ENCODE measurements around the gene PLA2G4B.

DNA sequence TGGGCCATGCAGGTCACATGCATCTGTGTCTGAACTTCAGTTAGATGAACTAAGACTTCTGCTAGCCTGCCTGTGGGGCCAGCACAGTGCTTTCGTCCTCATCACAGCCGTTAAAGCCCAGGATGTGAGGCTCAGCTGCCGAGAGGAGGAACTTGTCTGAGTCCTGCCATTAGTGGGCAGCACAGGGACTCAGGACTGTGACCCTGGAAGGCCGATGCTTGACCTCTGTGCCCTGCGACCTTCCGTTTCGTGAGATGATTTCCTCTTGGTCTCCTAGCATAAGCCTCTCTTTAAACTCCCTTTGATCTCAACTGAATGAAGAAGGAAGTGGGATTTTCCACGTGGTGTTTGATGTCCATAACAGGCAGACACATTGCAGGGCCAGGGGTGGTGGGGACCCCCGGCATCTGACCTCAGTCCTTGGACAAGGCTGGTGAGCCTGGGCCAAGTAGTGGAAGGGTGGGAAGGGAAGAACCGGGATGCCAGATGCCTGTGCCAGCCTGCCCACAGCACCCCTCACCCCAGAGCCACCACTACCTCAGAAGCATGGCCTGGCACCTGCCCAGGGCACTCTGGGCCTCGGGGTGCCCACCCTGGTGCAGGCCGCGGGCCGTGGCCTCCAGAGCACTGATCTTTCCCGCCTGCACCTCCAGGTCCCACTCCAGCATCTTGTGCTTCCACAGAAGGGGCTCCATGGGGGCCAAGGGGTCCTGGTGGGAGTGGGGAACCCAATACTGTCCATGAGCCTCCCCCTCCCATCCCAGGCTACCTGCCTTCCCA lies 21.6 kb downstream of the PLA2G4B start:
- TF ChIP-seq, protein P1, sequence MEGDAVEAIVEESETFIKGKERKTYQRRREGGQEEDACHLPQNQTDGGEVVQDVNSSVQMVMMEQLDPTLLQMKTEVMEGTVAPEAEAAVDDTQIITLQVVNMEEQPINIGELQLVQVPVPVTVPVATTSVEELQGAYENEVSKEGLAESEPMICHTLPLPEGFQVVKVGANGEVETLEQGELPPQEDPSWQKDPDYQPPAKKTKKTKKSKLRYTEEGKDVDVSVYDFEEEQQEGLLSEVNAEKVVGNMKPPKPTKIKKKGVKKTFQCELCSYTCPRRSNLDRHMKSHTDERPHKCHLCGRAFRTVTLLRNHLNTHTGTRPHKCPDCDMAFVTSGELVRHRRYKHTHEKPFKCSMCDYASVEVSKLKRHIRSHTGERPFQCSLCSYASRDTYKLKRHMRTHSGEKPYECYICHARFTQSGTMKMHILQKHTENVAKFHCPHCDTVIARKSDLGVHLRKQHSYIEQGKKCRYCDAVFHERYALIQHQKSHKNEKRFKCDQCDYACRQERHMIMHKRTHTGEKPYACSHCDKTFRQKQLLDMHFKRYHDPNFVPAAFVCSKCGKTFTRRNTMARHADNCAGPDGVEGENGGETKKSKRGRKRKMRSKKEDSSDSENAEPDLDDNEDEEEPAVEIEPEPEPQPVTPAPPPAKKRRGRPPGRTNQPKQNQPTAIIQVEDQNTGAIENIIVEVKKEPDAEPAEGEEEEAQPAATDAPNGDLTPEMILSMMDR (IDR thresholded peaks at IDR 0.05): no peak
- no peak for TF ChIP-seq POLR2A (IDR thresholded peaks at IDR 0.05)

All from tibial nerve (tissue), 3 donors.